Mesothelial cell of epicardium (in vitro differentiated cells): ENCODE measurements around the gene EYS. TPM values are rescaled to one million over a fixed set of nuclear protein-coding genes. Genes with fewer than 3 reads are reported as not detected.
"Not testable (repeated sequence)": the region's sequence is repeated elsewhere in the genome, so short reads cannot be mapped to it uniquely, and the experiment has no call there.

Source experiments
- DNase-seq, 2 experiments: peaks; one replicate each; pipeline ENCODE4 v3.0.0; 2021; ENCODE audit warnings: low spot score in 2 of 2; ENCODE audit not compliant: unreplicated experiment in 2 of 2
- H3K27ac Mint-ChIP-seq: 2 replicates; pipeline ENCODE4 v1.8.0; 2021; ENCODE audit warnings: mixed read lengths
- H3K27me3 Mint-ChIP-seq: 2 replicates; pipeline ENCODE4 v1.8.0; 2021; ENCODE audit warnings: low read depth, mixed read lengths
- H3K36me3 Mint-ChIP-seq: 2 replicates; pipeline ENCODE4 v1.8.0; 2021; ENCODE audit warnings: mixed read lengths
- H3K4me1 Mint-ChIP-seq: 2 replicates; pipeline ENCODE4 v1.8.0; 2021; ENCODE audit warnings: mixed read lengths
- H3K4me3 Mint-ChIP-seq: 2 replicates; pipeline ENCODE4 v1.8.0; 2021; ENCODE audit warnings: mild to moderate bottlenecking, moderate library complexity, mixed read lengths
- H3K9me3 Mint-ChIP-seq: 2 replicates; pipeline ENCODE4 v1.8.0; 2021; ENCODE audit warnings: mixed read lengths
- CTCF ChIP-seq: fragments of 200-600 bp; sonication (generic); IDR thresholded peaks from one replicate; pipeline ENCODE4 v1.5.0; 2021; ENCODE audit warnings: antibody characterized with exemption; ENCODE audit not compliant: unreplicated experiment
- total RNA-seq: library from RNA; stranded (reverse); gene quantifications from 3 replicates; pipeline ENCODE4 v1.2.1, GENCODE V29; 2021

The EYS gene
- total RNA-seq, 1 donor from 2014 or later, result 0.69 TPM

GRCh38 chr6:64040113-64040512, 1666.9 kb downstream of the EYS start:
- peaks cover 37% of the 10 kb centered on the region for H3K4me1 Mint-ChIP-seq
- no peak for DNase-seq
- peaks cover 3% of the 10 kb centered on the region for H3K9me3 Mint-ChIP-seq
- TF ChIP-seq CTCF, result no peak
- no peaks in the 10 kb centered on the region for H3K27me3 Mint-ChIP-seq
- H3K4me3 Mint-ChIP-seq, result no peak overlapping the region
- no peaks in the 10 kb centered on the region for H3K36me3 Mint-ChIP-seq
- no peak overlapping the region for H3K27ac Mint-ChIP-seq

GRCh38 chr6:64037427-64037826, 1669.6 kb downstream of the EYS start:
- TF ChIP-seq CTCF, result no peak
- Mint-ChIP-seq H3K4me1 (peaks cover 42% of the 10 kb centered on the region), H3K27ac (no peak overlapping the region), H3K9me3 (no peaks in the 10 kb centered on the region), H3K27me3 (no peaks in the 10 kb centered on the region), H3K4me3 (no peak overlapping the region), H3K36me3 (no peaks in the 10 kb centered on the region)
- no peak for DNase-seq

GRCh38 chr6:64034910-64035655, 1671.9 kb downstream of the EYS start:
- peaks cover 24% of the 10 kb centered on the region for H3K4me1 Mint-ChIP-seq
- H3K27me3 Mint-ChIP-seq, result no peaks in the 10 kb centered on the region
- H3K4me3 Mint-ChIP-seq, result no peak overlapping the region
- no peak for DNase-seq
- no peak overlapping the region for H3K27ac Mint-ChIP-seq
- peaks cover 3% of the 10 kb centered on the region for H3K36me3 Mint-ChIP-seq
- peaks cover 7% of the 10 kb centered on the region for H3K9me3 Mint-ChIP-seq
- no peak for TF ChIP-seq CTCF

- peaks cover 13% of the 10 kb centered on the region for H3K9me3 Mint-ChIP-seq
- peaks cover 3% of the 10 kb centered on the region for H3K36me3 Mint-ChIP-seq
- no peak overlapping the region for H3K27ac Mint-ChIP-seq
- no peak for DNase-seq
- H3K27me3 Mint-ChIP-seq, result no peaks in the 10 kb centered on the region
- H3K4me1 Mint-ChIP-seq, result peaks cover 18% of the 10 kb centered on the region
- H3K4me3 Mint-ChIP-seq, result no peak overlapping the region
- no peak for TF ChIP-seq CTCF
Measured at GRCh38 chr6:64034291-64034690, 1672.7 kb downstream of the EYS start.

GRCh38 chr6:64030950-64031618, 1675.9 kb downstream of the EYS start:
- not testable (repeated sequence) for H3K4me3 Mint-ChIP-seq, H3K27me3 Mint-ChIP-seq, DNase-seq, H3K27ac Mint-ChIP-seq, H3K36me3 Mint-ChIP-seq
- Mint-ChIP-seq H3K4me1 (peaks cover 18% of the 10 kb centered on the region), H3K9me3 (peaks cover 23% of the 10 kb centered on the region)

- H3K4me1 Mint-ChIP-seq, result no peaks in the 10 kb centered on the region
- no peak overlapping the region for H3K27ac Mint-ChIP-seq
- no peak for DNase-seq
- no peaks in the 10 kb centered on the region for H3K27me3 Mint-ChIP-seq
- H3K9me3 Mint-ChIP-seq, result peaks cover 33% of the 10 kb centered on the region
- no peak overlapping the region for H3K4me3 Mint-ChIP-seq
- no peak for TF ChIP-seq CTCF
- H3K36me3 Mint-ChIP-seq, result peaks cover 3% of the 10 kb centered on the region
Measured at GRCh38 chr6:64023693-64024092, 1683.3 kb downstream of the EYS start.
